EL (cell line): ENCODE measurements around the gene DHX9.
A peak's percentile ranks its signal among the peaks of the same experiment; 100 is the strongest.

Source experiments
- DNase-seq: peaks from one replicate; pipeline ENCODE4 v3.0.0-alpha.2; 2016

The DHX9 gene

GRCh38 chr1:182839209-182840066 lies at the start of gene DHX9:
DHX9 (plus strand) TSS chr1:182839347; CDS start chr1:182842567, 3,220 bp downstream.
- peak; percentile 87 for DNase-seq

GRCh38 chr1:182791281-182792179 lies 47.6 kb upstream of the DHX9 start:
- DNase-seq = no peak

- no peak for DNase-seq
Observed at GRCh38 chr1:182794091-182794490, 45.1 kb upstream of the DHX9 start.

GRCh38 chr1:182794676-182795201 lies 44.4 kb upstream of the DHX9 start:
- no peak for DNase-seq

GRCh38 chr1:182795563-182796228 lies 43.5 kb upstream of the DHX9 start:
- no peak for DNase-seq

- no peak for DNase-seq
Observed at GRCh38 chr1:182802006-182802803, 36.9 kb upstream of the DHX9 start.

GRCh38 chr1:182803846-182804245 lies 35.3 kb upstream of the DHX9 start:
- DNase-seq = peak; percentile 10

GRCh38 chr1:182806015-182806678 lies 33.0 kb upstream of the DHX9 start:
- DNase-seq = no peak

- no peak for DNase-seq
Observed at GRCh38 chr1:182807907-182808306, 31.2 kb upstream of the DHX9 start.

GRCh38 chr1:182809414-182809957 lies 29.7 kb upstream of the DHX9 start:
- DNase-seq = peak; percentile 19

GRCh38 chr1:182811975-182812722 lies 27.0 kb upstream of the DHX9 start:
- no peak for DNase-seq

- DNase-seq = no peak
Observed at GRCh38 chr1:182816863-182817262, 22.3 kb upstream of the DHX9 start.

GRCh38 chr1:182817802-182818201 lies 21.3 kb upstream of the DHX9 start:
- DNase-seq = no peak

GRCh38 chr1:182823220-182823619 lies 15.9 kb upstream of the DHX9 start:
- no peak for DNase-seq

- DNase-seq = no peak
Observed at GRCh38 chr1:182826892-182827291, 12.3 kb upstream of the DHX9 start.

GRCh38 chr1:182829285-182829932 lies 9.7 kb upstream of the DHX9 start:
- no peak for DNase-seq

- DNase-seq = peak; percentile 40
Observed at GRCh38 chr1:182833271-182833670, 5.9 kb upstream of the DHX9 start.

GRCh38 chr1:182834326-182834725 lies 4.8 kb upstream of the DHX9 start:
- no peak for DNase-seq

GRCh38 chr1:182835806-182836205 lies 3.3 kb upstream of the DHX9 start:
- DNase-seq = no peak
